Pancreas (tissue), 10 donors: ENCODE results near the gene LRRC34. TPM values are rescaled to one million over a fixed set of nuclear protein-coding genes. Genes with fewer than 3 reads are reported as not detected.

Experiments used
- ATAC-seq, 4 donors: fragments of 200-7000 bp; cut with Tn5 transposase; one replicate each; pipeline versions ENCODE4 v1.8.0 to v1.9.1; 2020; ENCODE audit warnings: mild to moderate bottlenecking in 4 of 4, moderate library complexity in 4 of 4
- DNase-seq, 6 donors: peaks; one replicate each; pipeline ENCODE4 v3.0.0-alpha.2; 2020
- FAIRE-seq: peaks from 2 replicates; lab custom pipeline; 2012; peaks lifted over from hg19 to GRCh38; lab: Jason Lieb, UNC
- H3K27ac ChIP-seq, 4 donors: fragments of 200-600 bp; sonication (generic); 1 replicate in 3 of 4; 2 replicates in 1 of 4; pipeline versions ENCODE4 v1.5.0 to v1.8.0; 2020
- H3K27me3 ChIP-seq, 4 donors: fragments of 200-600 bp; one replicate each; pipeline ENCODE4 v1.8.0; 2021
- H3K36me3 ChIP-seq, 3 donors: fragments of 200-600 bp; sonication (generic) in 1 of 3; one replicate each; pipeline versions ENCODE4 v1.5.0 to v1.8.0; 2020 to 2021
- H3K4me1 ChIP-seq, 3 donors: fragments of 200-600 bp; one replicate each; pipeline ENCODE4 v1.8.0; 2021
- H3K4me3 ChIP-seq, 4 donors: fragments of 200-600 bp; sonication (generic) in 2 of 4; one replicate each; pipeline versions ENCODE4 v1.5.0 to v1.8.0; 2020 to 2021
- H3K9me3 ChIP-seq, 4 donors: fragments of 200-600 bp; one replicate each; pipeline ENCODE4 v1.8.0; 2021
- CTCF ChIP-seq, 4 donors: fragments of 200-600 bp; sonication (generic) in 3 of 4; IDR thresholded peaks; one replicate each; pipeline versions ENCODE4 v1.5.0 to v1.8.0; 2021; ENCODE audit warnings: antibody characterized with exemption in 4 of 4
- WGBS, 2 donors: extraction: QIAGEN DNeasy Blood & Tissue Kit; methylation state at CpG; one replicate each; pipeline ENCODE4 v1.1.7; 2013; 5-methylcytosine and 5-hydroxymethylcytosine counted together
- intact Hi-C, 3 donors: fragments of 100-400 bp; cut with DNase I; formaldehyde crosslinking; loops; one replicate each; pipeline versions ENCODE4 v1.11.1 to v1.14.2; 2022
- polyA plus RNA-seq, 2 donors: library from polyadenylated mRNA; stranded (reverse); fragments of 200-250 nt; gene quantifications; one replicate each; pipeline ENCODE4 v1.2.3, GENCODE V29; 2013
- total RNA-seq, 6 donors: library from RNA; stranded (reverse); fragmentation: NEBNext Ultra II Directional in 4 of 6; extraction: Animal tissue kit (Norgen Biotek cat#: 25700) in 4 of 6; gene quantifications; one replicate each; pipeline versions ENCODE4 v1.2.1 to v1.2.4, GENCODE V29; 2021 to 2023
- donor health status: healthy with polysubstance abuse.
- donor health status: DM: no; HTN: no; CAD: no; lungs with moderate emphysema.
- donor health status: DM: no; HTN: no; CAD: no.
- donor health status: control.
- donor health status: control.
- donor health status: Bipolar disorder and iron deficiency.
- donor health status: DM: yes; HTN: yes; CAD: no.
- donor health status: DM: no; HTN: no; CAD: no.
- donor health status: DM: no; HTN: no; CAD: no.
- donor health status: DM: yes; HTN: yes; CAD: no.

The LRRC34 gene
- total and polyA plus RNA-seq, 8 donors = 0.14 to 1.9 (median 0.74) TPM

GRCh38 chr3:169841171-169841570 lies 28.5 kb upstream of the LRRC34 start:
- Histone ChIP-seq H3K27ac (no peak overlapping the region), H3K9me3 (no peaks in the 10 kb centered on the region), H3K36me3 (no peaks in the 10 kb centered on the region), H3K4me3 (no peak overlapping the region), H3K27me3 (peaks cover 0 to 5% (median 0%) of the 10 kb centered on the region in 4 donors), H3K4me1 (no peaks in the 10 kb centered on the region)
- no peak for FAIRE-seq
- DNase-seq = no peak
- no peak for TF ChIP-seq CTCF (IDR thresholded peaks at IDR 0.05)
- intact Hi-C loops = no loop called here
- WGBS, 2 donors = 50 to 51% methylated on average over 4 of the region's 4 CpGs
- no peak for ATAC-seq

- no peak for TF ChIP-seq CTCF (IDR thresholded peaks at IDR 0.05)
- FAIRE-seq (no peak), DNase-seq (no peak), ATAC-seq (no peak)
- intact Hi-C loops = no loop called here
- Histone ChIP-seq H3K27me3 (peaks cover 0 to 5% (median 0%) of the 10 kb centered on the region in 4 donors), H3K4me1 (no peaks in the 10 kb centered on the region), H3K9me3 (no peaks in the 10 kb centered on the region), H3K4me3 (no peak overlapping the region), H3K27ac (no peak overlapping the region), H3K36me3 (no peaks in the 10 kb centered on the region)
- 89 to 96% methylated on average over 1 of the region's 1 CpG for WGBS, 2 donors
Measured at GRCh38 chr3:169838511-169839030, 25.9 kb upstream of the LRRC34 start.

GRCh38 chr3:169836942-169837275 lies 24.2 kb upstream of the LRRC34 start:
- no peak for FAIRE-seq
- WGBS, 2 donors = 87 to 92% methylated on average over 3 of the region's 3 CpGs

GRCh38 chr3:169836078-169836941 lies 23.6 kb upstream of the LRRC34 start:
- intact Hi-C loops = no loop called here
- Histone ChIP-seq H3K4me1 (no peaks in the 10 kb centered on the region), H3K27me3 (peaks cover 0 to 5% (median 0%) of the 10 kb centered on the region in 4 donors), H3K4me3 (no peak overlapping the region), H3K9me3 (no peaks in the 10 kb centered on the region), H3K27ac (no peak overlapping the region), H3K36me3 (no peaks in the 10 kb centered on the region)
- WGBS, 2 donors = 90 to 91% methylated on average over 5 of the region's 5 CpGs
- FAIRE-seq (no peak), ATAC-seq (no peak), DNase-seq (no peak)
- TF ChIP-seq CTCF (IDR thresholded peaks at IDR 0.05) = no peak

More at GRCh38 chr3:169836942-169837275, 24.2 kb upstream of the LRRC34 start:
- peaks cover 0 to 5% (median 0%) of the 10 kb centered on the region in 4 donors for H3K27me3 ChIP-seq
- no peaks in the 10 kb centered on the region for H3K9me3 ChIP-seq
- no peaks in the 10 kb centered on the region for H3K36me3 ChIP-seq
- no peak for ATAC-seq
- TF ChIP-seq CTCF (IDR thresholded peaks at IDR 0.05) = no peak
- no peak overlapping the region for H3K27ac ChIP-seq
- no peaks in the 10 kb centered on the region for H3K4me1 ChIP-seq
- no peak for DNase-seq
- no peak overlapping the region for H3K4me3 ChIP-seq
- intact Hi-C loops = no loop called here

- Histone ChIP-seq H3K4me1 (no peaks in the 10 kb centered on the region), H3K27ac (no peak overlapping the region), H3K4me3 (no peak overlapping the region), H3K36me3 (no peaks in the 10 kb centered on the region), H3K27me3 (peaks cover 0 to 5% (median 0%) of the 10 kb centered on the region in 4 donors), H3K9me3 (no peaks in the 10 kb centered on the region)
- no peak for TF ChIP-seq CTCF (IDR thresholded peaks at IDR 0.05)
- 66 to 77% methylated on average over 1 of the region's 1 CpG for WGBS, 2 donors
- FAIRE-seq = no peak
- intact Hi-C loops = no loop called here
- no peak for DNase-seq
- ATAC-seq = no peak
Measured at GRCh38 chr3:169835533-169835932, 22.8 kb upstream of the LRRC34 start.
